OCI-LY1 (cell line): ENCODE measurements around the gene EIF1AD.

Source experiments
- EZH2 ChIP-seq: fragments of 200-600 bp; sonication (generic), shearing (Covaris generic); IDR thresholded peaks from 2 replicates; pipeline ENCODE4 v1.8.0; 2017; ENCODE audit warnings: borderline replicate concordance, mixed run types, mild to moderate bottlenecking, antibody characterized with exemption, low read length, moderate library complexity, mixed read lengths
- TF ChIP-seq, protein P1 (sequence below): fragments of 200-600 bp; sonication (generic), shearing (Covaris generic); IDR thresholded peaks from 2 replicates; pipeline ENCODE4 v1.5.1; 2017; ENCODE audit warnings: mild to moderate bottlenecking, antibody characterized with exemption, low read length, moderate library complexity, mixed read lengths

DNA sequence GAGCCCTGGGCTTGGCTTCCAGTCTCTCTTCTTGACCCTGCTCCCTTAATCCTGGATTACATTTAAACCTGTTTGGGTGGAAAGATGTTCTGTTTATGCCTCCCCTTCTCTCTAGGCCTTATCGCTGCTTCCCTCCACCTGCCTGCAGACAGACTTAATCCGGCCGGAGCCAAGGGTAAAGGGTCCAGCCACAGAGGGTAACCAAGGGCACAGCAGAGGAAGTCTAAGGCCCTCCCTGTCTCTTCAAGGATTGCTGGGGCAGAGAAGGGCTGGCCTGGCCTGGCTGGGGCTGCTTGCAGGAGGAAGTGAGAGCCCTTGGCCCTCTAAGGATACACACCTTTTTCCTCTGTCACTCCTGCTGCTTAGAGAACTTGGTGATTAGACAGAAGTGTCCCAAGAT lies 44.9 kb upstream of the EIF1AD start:
- TF ChIP-seq, protein P1, sequence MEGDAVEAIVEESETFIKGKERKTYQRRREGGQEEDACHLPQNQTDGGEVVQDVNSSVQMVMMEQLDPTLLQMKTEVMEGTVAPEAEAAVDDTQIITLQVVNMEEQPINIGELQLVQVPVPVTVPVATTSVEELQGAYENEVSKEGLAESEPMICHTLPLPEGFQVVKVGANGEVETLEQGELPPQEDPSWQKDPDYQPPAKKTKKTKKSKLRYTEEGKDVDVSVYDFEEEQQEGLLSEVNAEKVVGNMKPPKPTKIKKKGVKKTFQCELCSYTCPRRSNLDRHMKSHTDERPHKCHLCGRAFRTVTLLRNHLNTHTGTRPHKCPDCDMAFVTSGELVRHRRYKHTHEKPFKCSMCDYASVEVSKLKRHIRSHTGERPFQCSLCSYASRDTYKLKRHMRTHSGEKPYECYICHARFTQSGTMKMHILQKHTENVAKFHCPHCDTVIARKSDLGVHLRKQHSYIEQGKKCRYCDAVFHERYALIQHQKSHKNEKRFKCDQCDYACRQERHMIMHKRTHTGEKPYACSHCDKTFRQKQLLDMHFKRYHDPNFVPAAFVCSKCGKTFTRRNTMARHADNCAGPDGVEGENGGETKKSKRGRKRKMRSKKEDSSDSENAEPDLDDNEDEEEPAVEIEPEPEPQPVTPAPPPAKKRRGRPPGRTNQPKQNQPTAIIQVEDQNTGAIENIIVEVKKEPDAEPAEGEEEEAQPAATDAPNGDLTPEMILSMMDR, result no peak
- no peak for TF ChIP-seq EZH2
